ENCODE results near the gene QTRT2. TPM values are rescaled to one million over a fixed set of nuclear protein-coding genes. Genes with fewer than 3 reads are reported as not detected.

The QTRT2 gene
- total and polyA plus RNA-seq, 2 of the 8 experiments (the other 6 are each of a cell fraction or from before 2014, with no cell fraction given): 13.3 to 54.5 TPM

GRCh38 chr3:114081037-114081436, 24.5 kb downstream of the QTRT2 start:
- POLR2A ChIA-PET (ENCODE audit: partially characterized antibody): no interaction called here
- Histone ChIP-seq H2BK120ac (replicated peaks; ENCODE audit: low read depth, low read length) (no peak overlapping the region), H2BK12ac (ENCODE audit: low read depth, low read length) (no peak overlapping the region), H3K4me1 (replicated peaks in 1 of 4; ENCODE audit: control insufficient read depth in 3 of 4, insufficient read depth in 4 of 4, low read length in 3 of 4) (no peaks in the 10 kb centered on the region), H3K36me3 (ENCODE audit: control insufficient read depth in 2 of 4, insufficient read depth in 4 of 4, low read length in 3 of 4) (peaks cover 9 to 90% (median 55%) of the 10 kb centered on the region in 4 experiments), H3K27ac (ENCODE audit: low read depth, low read length) (no peak overlapping the region), H3K79me2 (ENCODE audit: control insufficient read depth in 1 of 2, insufficient read depth in 2 of 2, low read length in 2 of 2) (no peaks in the 10 kb centered on the region), H4K91ac (replicated peaks; ENCODE audit: insufficient read length, low read length) (no peak overlapping the region), H2BK5ac (ENCODE audit: low read depth, low read length) (no peak overlapping the region), H3K9me3 (ENCODE audit: insufficient read depth in 2 of 2, low read depth in 1 of 2, low read length in 1 of 2) (no peaks in the 10 kb centered on the region), H3K4ac (replicated peaks; ENCODE audit: insufficient read length, low read depth, low read length) (no peak overlapping the region), H3K14ac (ENCODE audit: insufficient read length) (no peak overlapping the region), H3K56ac (replicated peaks; ENCODE audit: insufficient read length, low read depth, low read length) (no peak overlapping the region), H4K5ac (ENCODE audit: insufficient read length, low read depth, low read length) (no peak overlapping the region), H3K4me3 (ENCODE audit: extremely low read depth in 1 of 4, insufficient read depth in 2 of 4, low read depth in 3 of 4, low read length in 4 of 4) (no peak overlapping the region), H2BK20ac (ENCODE audit: low read length) (no peak overlapping the region), H4K8ac (ENCODE audit: extremely low read depth, insufficient read depth, low read length) (no peak overlapping the region), H3K23me2 (ENCODE audit: low read depth, low read length) (no peaks in the 10 kb centered on the region), H2AK5ac (ENCODE audit: low read depth, low read length) (no peak overlapping the region), H3K23ac (ENCODE audit: insufficient read length) (no peak overlapping the region), H4K20me1 (replicated peaks in 1 of 2; ENCODE audit: control insufficient read depth in 1 of 2, insufficient read depth in 2 of 2, low read length in 2 of 2) (no peaks in the 10 kb centered on the region), H3K4me2 (ENCODE audit: insufficient read depth in 1 of 2, low read depth in 2 of 2, low read length in 2 of 2) (no peak overlapping the region), H3K79me1 (ENCODE audit: low read depth, low read length) (no peaks in the 10 kb centered on the region), H2AFZ (ENCODE audit: low read length) (no peak overlapping the region), H3K18ac (ENCODE audit: extremely low read depth, low read length) (no peak overlapping the region), H2BK15ac (ENCODE audit: low read length) (no peak overlapping the region), H3K27me3 (replicated peaks in 1 of 4; ENCODE audit: control insufficient read depth in 3 of 4, extremely low read depth in 1 of 4, insufficient read depth in 3 of 4, low read length in 3 of 4) (no peaks in the 10 kb centered on the region), H3K9ac (replicated peaks in 1 of 4; ENCODE audit: extremely low read depth in 1 of 4, low read depth in 3 of 4, low read length in 3 of 4) (no peak overlapping the region)
- FAIRE-seq: no peak
- DNase-seq (ENCODE audit: low read depth in 1 of 2, low spot score in 2 of 2): no peak
- CTCF ChIA-PET (ENCODE audit: partially characterized antibody): no interaction called here
- TF ChIP-seq CHD7 (IDR thresholded peaks at IDR 0.05; ENCODE audit: insufficient replicate concordance, low read length): no peak

Data from H1 (cell line).